Inflammatory macrophage treated with lipopolysaccharide for 4 hours (primary cell): ENCODE measurements around the gene SAP30BP.
A peak's percentile ranks its signal among the peaks of the same experiment; 100 is the strongest.
"Not testable (repeated sequence)": the region's sequence is repeated elsewhere in the genome, so short reads cannot be mapped to it uniquely, and the experiment has no call there.

ENCODE experiments used
- DNase-seq: peaks from one replicate; pipeline ENCODE4 v3.0.0-alpha.2; 2020

SAP30BP gene

GRCh38 chr17:75634376-75634740 lies 32.8 kb upstream of the SAP30BP start:
- no peak for DNase-seq

DNA sequence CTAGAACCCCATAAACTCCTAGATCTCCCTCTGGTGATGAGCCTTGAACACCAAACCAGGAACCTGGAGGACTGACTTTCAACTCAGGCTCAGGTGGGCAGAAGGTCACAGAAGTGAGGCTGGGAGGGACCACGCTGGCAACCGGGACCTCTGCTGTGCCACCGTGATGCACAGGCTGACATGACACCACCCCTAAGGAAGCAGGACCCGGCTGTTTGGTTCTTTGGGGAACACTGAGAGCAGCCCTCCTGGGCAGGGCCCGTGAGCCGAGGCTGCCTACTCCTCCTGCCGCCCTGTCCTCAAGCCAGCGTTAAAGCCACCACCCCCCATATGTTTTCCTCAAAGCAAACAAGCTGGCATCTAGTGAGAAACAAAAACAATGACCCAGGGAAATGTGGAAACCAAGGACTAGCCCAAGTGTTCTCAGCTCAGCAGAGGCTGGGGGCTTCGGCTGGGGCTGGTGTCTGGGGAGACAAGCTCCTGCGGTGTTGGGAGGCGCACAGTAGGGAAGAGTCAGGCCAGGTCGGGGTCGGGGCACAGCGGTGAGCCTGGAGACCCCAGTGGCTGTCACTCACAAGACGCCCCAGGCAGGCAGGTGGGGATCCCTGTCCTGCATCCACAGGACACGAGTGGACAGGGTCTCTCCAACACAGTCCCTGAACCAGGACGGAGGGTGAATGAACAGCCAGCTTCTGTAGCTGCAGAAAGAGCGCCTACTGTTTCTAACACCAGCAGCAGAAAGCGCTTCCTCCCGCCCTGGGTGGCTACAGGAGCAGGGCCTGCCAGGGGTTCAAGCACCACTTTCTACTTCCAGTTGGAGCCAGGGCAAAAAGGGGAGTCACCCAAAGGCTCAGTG lies 32.2 kb upstream of the SAP30BP start:
- no peak for DNase-seq

DNA sequence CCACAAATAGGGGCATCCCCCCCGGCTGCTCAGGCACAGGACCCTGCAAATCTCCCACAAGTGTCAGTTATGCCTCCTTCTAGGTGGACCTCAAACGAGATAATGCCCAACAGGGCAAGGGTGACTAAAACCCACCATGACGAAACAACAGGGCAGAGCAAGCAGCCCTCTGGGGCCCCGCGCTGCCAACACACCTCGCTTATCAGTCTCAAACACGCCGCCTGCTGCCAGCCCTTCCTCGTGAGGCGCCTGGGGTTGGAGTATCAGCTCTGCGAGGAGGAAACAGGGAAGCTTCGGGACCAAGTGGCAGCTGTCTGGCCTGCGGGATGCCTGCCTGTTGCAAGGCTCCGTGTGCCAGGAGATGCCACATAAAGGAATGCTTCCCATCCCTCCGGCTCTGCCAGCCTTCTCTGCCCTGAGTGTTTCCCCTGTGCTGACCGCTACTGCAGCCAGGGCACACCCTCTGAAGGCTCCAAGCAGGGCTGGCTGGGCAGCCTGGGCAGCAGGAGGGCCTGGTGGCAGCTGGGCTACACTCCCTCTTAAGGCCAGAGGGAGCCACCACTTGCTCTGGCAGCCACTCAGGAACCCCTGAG lies 31.4 kb upstream of the SAP30BP start:
- DNase-seq, result no peak

DNA sequence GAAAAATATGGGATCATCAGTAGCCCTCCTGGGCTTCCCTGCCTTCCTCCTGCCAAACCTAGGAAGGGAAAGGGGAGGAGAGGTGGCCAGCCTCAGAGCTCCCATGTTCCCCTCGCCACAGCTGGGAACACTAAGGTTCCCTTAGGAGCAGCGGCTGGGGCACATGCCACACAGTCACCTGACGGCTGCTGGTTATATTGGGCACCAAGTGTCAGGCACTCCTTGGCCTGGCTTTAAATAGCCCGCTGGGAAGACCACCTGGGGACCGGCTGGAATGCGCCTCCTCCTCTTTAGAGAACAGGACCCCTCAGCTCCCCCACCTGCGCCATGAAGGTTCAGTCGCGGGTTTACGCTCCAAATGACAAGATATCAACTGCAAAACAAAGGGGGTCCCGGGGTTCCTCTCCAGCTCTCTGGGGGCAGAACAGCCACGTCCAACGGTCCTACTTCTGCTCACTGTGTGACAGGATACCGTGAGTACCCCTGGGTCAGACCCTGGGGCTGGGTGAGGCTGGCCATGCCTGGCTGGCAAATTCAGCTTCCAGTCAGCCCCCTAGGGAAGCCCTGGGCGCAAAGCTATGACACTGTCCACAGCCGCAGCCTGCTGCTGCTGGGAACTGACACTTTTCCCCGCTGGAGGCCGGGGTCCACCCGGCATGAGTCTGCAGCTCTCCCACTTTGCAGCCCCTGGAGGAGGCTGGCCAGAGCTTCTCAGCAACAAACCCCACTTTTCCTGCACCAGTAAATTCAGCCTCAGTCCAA lies 30.6 kb upstream of the SAP30BP start:
- DNase-seq, result no peak

- no peak for DNase-seq
These were observed 30.0 kb upstream of the SAP30BP start for GRCh38 chr17:75637143-75637538.

DNA sequence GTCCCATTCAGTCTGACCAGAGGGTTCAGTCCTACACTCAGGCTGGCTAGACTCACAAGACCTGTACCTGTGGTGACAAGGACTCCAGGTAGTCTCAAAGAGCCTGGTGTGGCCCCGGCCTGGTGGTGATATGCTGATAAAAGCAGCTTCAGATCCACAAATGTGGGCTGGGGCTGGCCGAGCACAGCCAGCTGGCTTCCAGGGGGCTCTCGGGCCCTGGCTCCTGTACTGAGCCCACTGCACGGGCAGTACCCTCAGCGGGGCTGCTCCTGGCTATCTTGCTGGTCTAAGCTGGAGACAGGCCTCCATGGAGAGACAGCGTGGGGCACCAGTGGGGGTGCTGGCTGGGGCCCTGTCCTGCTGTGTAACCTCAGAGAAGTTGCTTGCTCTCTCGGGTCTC lies 29.6 kb upstream of the SAP30BP start:
- DNase-seq, result no peak

- not testable (repeated sequence) for DNase-seq
These were observed 29.1 kb upstream of the SAP30BP start for GRCh38 chr17:75638039-75638438.

GRCh38 chr17:75638893-75639292 lies 28.2 kb upstream of the SAP30BP start:
- DNase-seq, result no peak

- DNase-seq, result no peak
These were observed 27.8 kb upstream of the SAP30BP start for GRCh38 chr17:75639327-75639726.

DNA sequence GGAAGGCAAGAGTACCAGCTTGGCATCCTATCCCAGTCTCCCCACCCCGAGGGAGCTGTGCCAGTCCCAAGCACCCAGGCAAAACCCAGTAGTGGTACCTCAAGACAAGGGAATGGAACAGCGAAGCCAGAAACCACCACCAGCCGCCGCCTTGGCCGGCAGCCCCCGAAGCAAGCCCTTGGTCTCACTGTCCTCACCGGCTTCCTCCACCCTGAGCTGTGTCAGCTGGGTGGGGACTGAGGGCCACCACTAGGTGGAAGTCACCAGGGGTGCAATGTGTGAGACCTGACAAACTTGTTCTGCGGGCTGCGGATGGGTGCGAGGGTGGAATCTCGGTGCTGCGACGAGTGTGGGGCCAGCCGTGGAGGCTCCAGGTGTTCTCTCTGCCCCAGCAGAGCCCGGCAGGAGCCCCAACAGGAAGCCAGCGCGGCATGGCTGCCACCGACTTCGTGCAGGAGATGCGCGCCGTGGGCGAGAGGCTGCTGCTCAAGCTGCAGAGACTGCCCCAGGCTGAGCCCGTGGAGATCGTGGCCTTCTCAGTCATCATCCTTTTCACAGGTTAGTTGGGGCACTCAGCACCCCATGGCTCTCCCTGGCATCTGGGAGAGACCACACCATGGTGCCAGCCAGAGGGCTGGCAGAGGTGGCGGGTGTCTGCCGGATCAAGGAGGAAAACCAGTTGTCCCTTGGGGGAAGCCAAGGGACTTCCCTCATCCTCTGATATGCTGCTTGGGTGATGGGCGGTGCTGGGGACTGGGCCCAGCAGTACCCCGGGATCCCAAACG lies 27.2 kb upstream of the SAP30BP start:
- DNase-seq, result no peak

- DNase-seq, result no peak
These were observed 26.5 kb upstream of the SAP30BP start for GRCh38 chr17:75640556-75641119.

- no peak for DNase-seq
These were observed 25.8 kb upstream of the SAP30BP start for GRCh38 chr17:75641343-75641742.

DNA sequence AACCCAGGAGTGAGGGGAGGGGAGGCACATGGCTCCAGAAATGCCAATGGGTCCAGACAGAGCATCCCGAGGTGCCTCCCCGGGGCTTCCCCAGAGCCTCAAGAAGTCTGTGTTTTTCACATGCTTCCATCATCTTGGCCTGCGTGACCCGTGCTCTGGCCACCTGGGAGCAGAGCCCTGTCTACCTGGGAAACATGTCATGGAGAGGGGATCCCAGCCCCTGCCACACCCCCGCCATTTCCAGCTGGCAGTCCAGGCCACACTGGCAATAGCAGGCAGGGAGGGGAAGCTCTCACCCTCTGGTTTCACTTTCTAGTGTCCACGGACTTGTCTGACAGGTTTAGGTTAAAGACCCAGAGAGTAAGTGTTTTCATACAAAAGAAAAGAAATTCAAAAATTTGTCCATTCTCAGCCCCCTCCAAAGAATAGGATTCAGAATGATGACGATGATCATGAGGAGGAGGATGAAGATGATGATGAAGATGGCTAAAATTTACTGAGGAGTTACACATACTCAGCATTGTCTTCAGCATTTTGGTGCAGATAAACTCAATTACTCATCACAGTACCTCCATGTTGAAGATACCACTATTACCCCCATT lies 24.9 kb upstream of the SAP30BP start:
- peak; percentile 27 for DNase-seq

DNA sequence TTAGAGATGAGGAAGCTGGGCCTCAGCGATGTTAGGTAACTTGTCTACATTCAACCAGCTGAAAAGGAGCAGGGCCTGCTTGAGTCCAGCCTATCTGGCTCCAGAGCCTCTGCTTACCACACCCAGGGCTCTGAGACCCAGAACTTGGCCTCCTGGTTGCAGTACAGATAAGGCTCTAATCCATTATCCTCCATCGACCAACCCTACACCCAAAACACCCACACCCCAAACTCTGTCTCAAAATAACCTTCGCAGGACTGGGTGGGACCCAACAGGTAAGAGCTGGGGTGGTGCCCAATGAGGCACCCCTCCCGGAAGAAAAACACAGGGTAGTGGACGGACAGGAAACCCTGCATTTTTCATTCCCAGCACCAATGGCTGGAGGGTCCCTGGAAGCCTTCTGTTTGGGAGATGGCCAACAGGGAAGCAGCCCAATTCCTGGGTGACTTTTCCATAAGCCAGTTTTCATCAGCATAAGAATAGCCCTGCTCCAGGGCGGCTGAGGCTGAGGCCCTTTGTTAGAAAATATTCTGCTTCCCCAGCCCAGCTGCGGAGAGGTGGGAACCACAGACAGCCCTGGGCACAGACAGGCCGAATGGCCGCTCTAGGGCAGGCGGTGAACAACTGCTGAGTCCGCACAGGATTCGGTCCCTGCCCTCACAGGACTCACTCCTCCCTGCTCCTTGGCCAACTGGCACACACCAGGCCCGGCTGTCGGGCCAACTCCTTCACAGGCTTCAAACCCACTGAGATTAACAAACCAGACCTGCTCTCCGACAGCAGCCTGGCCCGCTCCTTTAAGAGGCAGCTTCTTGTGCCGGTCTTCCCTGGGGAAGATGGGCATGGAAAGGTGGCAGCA lies 24.1 kb upstream of the SAP30BP start:
- DNase-seq, result no peak

GRCh38 chr17:75643643-75644017 lies 23.5 kb upstream of the SAP30BP start:
- DNase-seq, result no peak

DNA sequence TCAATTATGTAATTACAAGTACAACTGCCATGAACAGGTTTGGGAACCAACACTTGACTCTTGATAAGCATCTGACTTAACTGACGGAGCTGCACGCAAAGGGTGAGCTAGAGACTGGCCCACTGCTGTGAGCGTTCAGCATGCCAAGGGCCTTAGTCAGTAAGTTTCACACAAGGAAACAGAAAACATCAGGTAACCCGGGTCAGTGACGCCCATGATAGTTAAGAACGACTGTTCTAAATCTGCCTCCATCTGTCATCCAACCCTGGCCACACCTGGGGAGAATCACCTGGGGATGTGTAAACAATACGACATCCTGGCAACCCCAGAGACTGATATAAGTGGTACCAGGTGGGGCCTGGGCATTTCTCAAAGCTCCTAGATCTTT lies 21.6 kb upstream of the SAP30BP start:
- no peak for DNase-seq

- DNase-seq, result peak; percentile 56
These were observed 21.1 kb upstream of the SAP30BP start for GRCh38 chr17:75645889-75646637.

GRCh38 chr17:75646638-75646992 lies 20.5 kb upstream of the SAP30BP start:
- DNase-seq, result no peak

GRCh38 chr17:75647061-75647460 lies 20.1 kb upstream of the SAP30BP start:
- DNase-seq, result no peak

GRCh38 chr17:75647921-75648320 lies 19.2 kb upstream of the SAP30BP start:
- no peak for DNase-seq

GRCh38 chr17:75649687-75650086 lies 17.5 kb upstream of the SAP30BP start:
- DNase-seq, result no peak
